Panc1 (cell line): ENCODE results near the gene KCNMA1.

Experiments
- POLR2AphosphoS5 ChIP-seq: IDR thresholded peaks from 2 replicates; pipeline ENCODE4 v1.6.1; 2012; ENCODE audit warnings: mild to moderate bottlenecking, low read depth, low read length, moderate library complexity
- SIN3A ChIP-seq: IDR thresholded peaks from 2 replicates; pipeline ENCODE4 v1.6.1; 2012; ENCODE audit warnings: low read depth, mild to moderate bottlenecking, low read length, moderate library complexity, borderline replicate concordance; ENCODE audit not compliant: insufficient read depth
- TCF7L2 ChIP-seq: IDR thresholded peaks from 2 replicates; pipeline ENCODE4 v1.6.1; 2011; ENCODE audit warnings: mild to moderate bottlenecking, low read depth, low read length, inconsistent platforms
- TF ChIP-seq, protein P1 (sequence below): fragments of 450-650 bp; IDR thresholded peaks from 2 replicates; pipeline ENCODE4 v1.5.1; 2017; ENCODE audit warnings: mild to moderate bottlenecking
- TF ChIP-seq, protein P2 (sequence below), 2 experiments: IDR thresholded peaks; 2 replicates each; pipeline ENCODE4 v1.6.1; 2011 to 2012; ENCODE audit warnings: low read depth in 2 of 2, control low read depth in 1 of 2, low read length in 1 of 2, mild to moderate bottlenecking in 1 of 2, moderate library complexity in 1 of 2; ENCODE audit not compliant: insufficient read depth in 1 of 2

GRCh38 chr10:77253147-77253545 is 384.5 kb downstream of the KCNMA1 start:
- TF ChIP-seq, protein P1, sequence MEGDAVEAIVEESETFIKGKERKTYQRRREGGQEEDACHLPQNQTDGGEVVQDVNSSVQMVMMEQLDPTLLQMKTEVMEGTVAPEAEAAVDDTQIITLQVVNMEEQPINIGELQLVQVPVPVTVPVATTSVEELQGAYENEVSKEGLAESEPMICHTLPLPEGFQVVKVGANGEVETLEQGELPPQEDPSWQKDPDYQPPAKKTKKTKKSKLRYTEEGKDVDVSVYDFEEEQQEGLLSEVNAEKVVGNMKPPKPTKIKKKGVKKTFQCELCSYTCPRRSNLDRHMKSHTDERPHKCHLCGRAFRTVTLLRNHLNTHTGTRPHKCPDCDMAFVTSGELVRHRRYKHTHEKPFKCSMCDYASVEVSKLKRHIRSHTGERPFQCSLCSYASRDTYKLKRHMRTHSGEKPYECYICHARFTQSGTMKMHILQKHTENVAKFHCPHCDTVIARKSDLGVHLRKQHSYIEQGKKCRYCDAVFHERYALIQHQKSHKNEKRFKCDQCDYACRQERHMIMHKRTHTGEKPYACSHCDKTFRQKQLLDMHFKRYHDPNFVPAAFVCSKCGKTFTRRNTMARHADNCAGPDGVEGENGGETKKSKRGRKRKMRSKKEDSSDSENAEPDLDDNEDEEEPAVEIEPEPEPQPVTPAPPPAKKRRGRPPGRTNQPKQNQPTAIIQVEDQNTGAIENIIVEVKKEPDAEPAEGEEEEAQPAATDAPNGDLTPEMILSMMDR, result no peak
- TF ChIP-seq POLR2AphosphoS5, result no peak
- TF ChIP-seq SIN3A, result no peak
- TF ChIP-seq, protein P2, sequence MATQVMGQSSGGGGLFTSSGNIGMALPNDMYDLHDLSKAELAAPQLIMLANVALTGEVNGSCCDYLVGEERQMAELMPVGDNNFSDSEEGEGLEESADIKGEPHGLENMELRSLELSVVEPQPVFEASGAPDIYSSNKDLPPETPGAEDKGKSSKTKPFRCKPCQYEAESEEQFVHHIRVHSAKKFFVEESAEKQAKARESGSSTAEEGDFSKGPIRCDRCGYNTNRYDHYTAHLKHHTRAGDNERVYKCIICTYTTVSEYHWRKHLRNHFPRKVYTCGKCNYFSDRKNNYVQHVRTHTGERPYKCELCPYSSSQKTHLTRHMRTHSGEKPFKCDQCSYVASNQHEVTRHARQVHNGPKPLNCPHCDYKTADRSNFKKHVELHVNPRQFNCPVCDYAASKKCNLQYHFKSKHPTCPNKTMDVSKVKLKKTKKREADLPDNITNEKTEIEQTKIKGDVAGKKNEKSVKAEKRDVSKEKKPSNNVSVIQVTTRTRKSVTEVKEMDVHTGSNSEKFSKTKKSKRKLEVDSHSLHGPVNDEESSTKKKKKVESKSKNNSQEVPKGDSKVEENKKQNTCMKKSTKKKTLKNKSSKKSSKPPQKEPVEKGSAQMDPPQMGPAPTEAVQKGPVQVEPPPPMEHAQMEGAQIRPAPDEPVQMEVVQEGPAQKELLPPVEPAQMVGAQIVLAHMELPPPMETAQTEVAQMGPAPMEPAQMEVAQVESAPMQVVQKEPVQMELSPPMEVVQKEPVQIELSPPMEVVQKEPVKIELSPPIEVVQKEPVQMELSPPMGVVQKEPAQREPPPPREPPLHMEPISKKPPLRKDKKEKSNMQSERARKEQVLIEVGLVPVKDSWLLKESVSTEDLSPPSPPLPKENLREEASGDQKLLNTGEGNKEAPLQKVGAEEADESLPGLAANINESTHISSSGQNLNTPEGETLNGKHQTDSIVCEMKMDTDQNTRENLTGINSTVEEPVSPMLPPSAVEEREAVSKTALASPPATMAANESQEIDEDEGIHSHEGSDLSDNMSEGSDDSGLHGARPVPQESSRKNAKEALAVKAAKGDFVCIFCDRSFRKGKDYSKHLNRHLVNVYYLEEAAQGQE (IDR thresholded peaks at IDR 0.05; ENCODE audit: insufficient read depth in 1 of 2, low read depth in 2 of 2, low read length in 1 of 2), result no peak
- TF ChIP-seq TCF7L2, result no peak
